Lower leg skin (tissue), 3 donors: Measurements from ENCODE around the gene SPSB4.

Source experiments
- CTCF ChIP-seq, 3 donors: fragments of 450-650 bp; IDR thresholded peaks; one replicate each; pipeline ENCODE4 v1.5.1; 2016; ENCODE audit warnings: antibody characterized with exemption in 3 of 3, mild to moderate bottlenecking in 3 of 3, moderate library complexity in 2 of 3
- POLR2A ChIP-seq, 2 donors: fragments of 450-650 bp; IDR thresholded peaks; one replicate each; pipeline ENCODE4 v1.6.1; 2016 to 2017; ENCODE audit warnings: antibody characterized with exemption in 2 of 2, mild to moderate bottlenecking in 1 of 2, moderate library complexity in 1 of 2

- TF ChIP-seq CTCF (IDR thresholded peaks at IDR 0.05) (no peak), POLR2A (IDR thresholded peaks at IDR 0.05) (no peak)
These were observed 78.4 kb downstream of the SPSB4 start for GRCh38 chr3:141129541-141130011.
